Brain microvascular endothelial cell (primary cell): ENCODE data around the gene CDH4.
"Not testable (repeated sequence)": the region's sequence is repeated elsewhere in the genome, so short reads cannot be mapped to it uniquely, and the experiment has no call there.

ENCODE experiments used
- DNase-seq: peaks from one replicate; pipeline ENCODE4 v3.0.0-alpha.2; 2020
- H3K27ac ChIP-seq: fragments of 250-450 bp; sonication (Bioruptor Pico); 2 replicates; pipeline ENCODE4 v1.5.1; 2020; ENCODE audit warnings: mild to moderate bottlenecking, moderate library complexity
- H3K27me3 ChIP-seq: fragments of 250-450 bp; sonication (Bioruptor Pico); replicated peaks from 2 replicates; pipeline ENCODE4 v1.5.1; 2020; ENCODE audit warnings: mild to moderate bottlenecking
- H3K36me3 ChIP-seq: fragments of 250-450 bp; sonication (Bioruptor Pico); replicated peaks from 2 replicates; pipeline ENCODE4 v1.5.1; 2020; ENCODE audit warnings: mild to moderate bottlenecking
- H3K4me3 ChIP-seq: 2 replicates; pipeline ENCODE4 v1.5.1; 2011; ENCODE audit warnings: low read depth, mild to moderate bottlenecking, control low read depth, low read length, moderate library complexity
- CTCF ChIP-seq: IDR thresholded peaks from 2 replicates; pipeline ENCODE4 v1.5.1; 2011; ENCODE audit warnings: low read depth, mild to moderate bottlenecking, moderate library complexity, low read length, control low read depth, inconsistent platforms; ENCODE audit errors: missing control alignments
- in situ Hi-C: cut with HindIII; loops from 2 replicates; pipeline ENCODE4 v1.10.0; 2017; ENCODE audit warnings: low sequenced_read_pairs, low pct_ligation_motif_present

CDH4 gene

GRCh38 chr20:61399433-61399832 lies 147.4 kb downstream of the CDH4 start:
- DNase-seq, result no peak
- H3K4me3 ChIP-seq, result no peak overlapping the region
- H3K36me3 ChIP-seq, result no peaks in the 10 kb centered on the region
- no peak overlapping the region for H3K27ac ChIP-seq
- no peak for TF ChIP-seq CTCF
- in situ Hi-C loops, result no loop called here
- H3K27me3 ChIP-seq, result no peaks in the 10 kb centered on the region

GRCh38 chr20:61400499-61400898 lies 148.4 kb downstream of the CDH4 start:
- no peak overlapping the region for H3K4me3 ChIP-seq
- TF ChIP-seq CTCF, result no peak
- DNase-seq, result no peak
- no peaks in the 10 kb centered on the region for H3K27me3 ChIP-seq
- no peaks in the 10 kb centered on the region for H3K36me3 ChIP-seq
- in situ Hi-C loops, result no loop called here
- H3K27ac ChIP-seq, result no peak overlapping the region

GRCh38 chr20:61404303-61404702 lies 152.2 kb downstream of the CDH4 start:
- H3K27ac ChIP-seq, result no peak overlapping the region
- H3K4me3 ChIP-seq, result no peak overlapping the region
- TF ChIP-seq CTCF, result no peak
- in situ Hi-C loops, result no loop called here
- DNase-seq, result no peak
- H3K27me3 ChIP-seq, result no peaks in the 10 kb centered on the region
- no peaks in the 10 kb centered on the region for H3K36me3 ChIP-seq

- in situ Hi-C loops, result no loop called here
- TF ChIP-seq CTCF, result no peak
- DNase-seq, result no peak
- Histone ChIP-seq H3K27ac (no peak overlapping the region), H3K27me3 (no peaks in the 10 kb centered on the region), H3K4me3 (no peak overlapping the region), H3K36me3 (no peaks in the 10 kb centered on the region)
These were observed 152.9 kb downstream of the CDH4 start for GRCh38 chr20:61405007-61405406.

- H3K27me3 ChIP-seq, in situ Hi-C loops, H3K4me3 ChIP-seq, DNase-seq, H3K27ac ChIP-seq, H3K36me3 ChIP-seq: not testable (repeated sequence)
These were observed 154.7 kb downstream of the CDH4 start for GRCh38 chr20:61406773-61407172.

GRCh38 chr20:61407561-61407960 lies 155.5 kb downstream of the CDH4 start:
- no peak for TF ChIP-seq CTCF
- Histone ChIP-seq H3K36me3 (no peaks in the 10 kb centered on the region), H3K27ac (no peak overlapping the region), H3K4me3 (no peak overlapping the region), H3K27me3 (no peaks in the 10 kb centered on the region)
- no peak for DNase-seq
- in situ Hi-C loops, result no loop called here
